OCI-LY7 (cell line): ENCODE results near the gene PELI1. TPM values are rescaled to one million over a fixed set of nuclear protein-coding genes. Genes with fewer than 3 reads are reported as not detected.

Source experiments
- BruUV-seq: library from RNA; stranded (reverse); fragments of 400-500 nt; replicated peaks from 2 replicates; lab custom pipeline; 2021; lab: Mats Ljungman, UMichigan
- CTCF ChIA-PET: fragments of 300-600 bp; sonication (Branson Sonifier 250); formaldehyde crosslinking; loops from one replicate; lab custom pipeline; 2022; ENCODE audit warnings: antibody characterized with exemption; ENCODE audit not compliant: unreplicated experiment; lab: Charles Lee
- POLR2A ChIA-PET: fragments of 300-600 bp; sonication (Branson Sonifier 250); formaldehyde crosslinking; loops from one replicate; lab custom pipeline; 2022; ENCODE audit warnings: antibody characterized with exemption; lab: Charles Lee
- DNase-seq: peaks from one replicate; pipeline ENCODE4 v3.0.0-alpha.2; 2015; ENCODE audit warnings: low spot score
- H2AFZ ChIP-seq: fragments of 200-600 bp; sonication (generic), shearing (Covaris generic); 2 replicates; pipeline ENCODE4 v1.6.1; 2014; ENCODE audit warnings: mild to moderate bottlenecking, antibody characterized with exemption, low read length, moderate library complexity
- H3K27ac ChIP-seq: fragments of 200-600 bp; sonication (generic); 2 replicates; pipeline ENCODE4 v1.5.1; 2014; ENCODE audit warnings: mixed run types, low read depth, mild to moderate bottlenecking, moderate library complexity, low read length, inconsistent platforms; ENCODE audit not compliant: poor library complexity, severe bottlenecking
- H3K36me3 ChIP-seq: fragments of 200-600 bp; sonication (generic); 2 replicates; pipeline ENCODE4 v1.6.1; 2014; ENCODE audit warnings: mild to moderate bottlenecking, antibody characterized with exemption, low read length, moderate library complexity, mixed read lengths; ENCODE audit not compliant: insufficient read depth
- H3K4me1 ChIP-seq: fragments of 200-600 bp; sonication (generic); 2 replicates; pipeline ENCODE4 v1.5.1; 2014; ENCODE audit warnings: mild to moderate bottlenecking, low read length; ENCODE audit not compliant: insufficient read depth, poor library complexity, severe bottlenecking
- H3K4me2 ChIP-seq: fragments of 200-600 bp; sonication (generic); 2 replicates; pipeline ENCODE4 v1.6.1; 2014; ENCODE audit warnings: mild to moderate bottlenecking, low read length
- H3K4me3 ChIP-seq: fragments of 200-600 bp; sonication (generic); 2 replicates; pipeline ENCODE4 v1.5.1; 2014; ENCODE audit warnings: mild to moderate bottlenecking, low read depth, low read length; ENCODE audit not compliant: poor library complexity, severe bottlenecking
- H3K79me2 ChIP-seq: fragments of 200-600 bp; sonication (generic); 2 replicates; pipeline ENCODE4 v1.6.1; 2016; ENCODE audit warnings: low read depth, mild to moderate bottlenecking, low read length, moderate library complexity, mixed read lengths; ENCODE audit not compliant: insufficient read depth
- H3K9me2 ChIP-seq: fragments of 200-600 bp; sonication (generic); 2 replicates; pipeline ENCODE4 v1.6.1; 2016; ENCODE audit warnings: mild to moderate bottlenecking, low read length, mixed read lengths; ENCODE audit not compliant: insufficient read depth
- H3K9me3 ChIP-seq: fragments of 200-600 bp; sonication (generic); 2 replicates; pipeline ENCODE4 v1.6.1; 2014; ENCODE audit warnings: mild to moderate bottlenecking, mixed run types, low read length, mixed read lengths
- H4K20me1 ChIP-seq: fragments of 200-600 bp; sonication (generic); 2 replicates; pipeline ENCODE4 v1.6.1; 2014; ENCODE audit warnings: mild to moderate bottlenecking, antibody characterized with exemption, low read length, moderate library complexity, mixed read lengths; ENCODE audit not compliant: insufficient read depth
- EZH2phosphoT487 ChIP-seq: fragments of 200-600 bp; sonication (generic); IDR thresholded peaks from 2 replicates; pipeline ENCODE4 v1.6.1; 2018; ENCODE audit warnings: low read depth, borderline replicate concordance, mild to moderate bottlenecking, mixed run types, antibody characterized with exemption, low read length, moderate library complexity, mixed read lengths
- intact Hi-C: fragments of 100-400 bp; cut with micrococcal nuclease; formaldehyde crosslinking; loops from one replicate; pipeline ENCODE4 v1.10.0; 2022; ENCODE audit not compliant: unreplicated experiment
- total RNA-seq, 2 experiments: library from RNA; depleted of rRNA in 1 of 2; stranded (reverse); fragments of >200 nt in 1 of 2; shearing (Covaris generic) in 1 of 2; gene quantifications; 2 replicates each; pipeline ENCODE4 v1.2.3, GENCODE V29; 2014 to 2022
- TF ChIP-seq, protein P1 (sequence below): fragments of 200-600 bp; sonication (generic); conservative IDR thresholded peaks from 2 replicates; pipeline ENCODE4 v1.5.1; 2014; ENCODE audit warnings: mild to moderate bottlenecking, antibody characterized with exemption, low read length, moderate library complexity, mixed read lengths

The PELI1 gene
- total RNA-seq, 2 experiments from 2014 or later, result 108 to 174 TPM

DNA sequence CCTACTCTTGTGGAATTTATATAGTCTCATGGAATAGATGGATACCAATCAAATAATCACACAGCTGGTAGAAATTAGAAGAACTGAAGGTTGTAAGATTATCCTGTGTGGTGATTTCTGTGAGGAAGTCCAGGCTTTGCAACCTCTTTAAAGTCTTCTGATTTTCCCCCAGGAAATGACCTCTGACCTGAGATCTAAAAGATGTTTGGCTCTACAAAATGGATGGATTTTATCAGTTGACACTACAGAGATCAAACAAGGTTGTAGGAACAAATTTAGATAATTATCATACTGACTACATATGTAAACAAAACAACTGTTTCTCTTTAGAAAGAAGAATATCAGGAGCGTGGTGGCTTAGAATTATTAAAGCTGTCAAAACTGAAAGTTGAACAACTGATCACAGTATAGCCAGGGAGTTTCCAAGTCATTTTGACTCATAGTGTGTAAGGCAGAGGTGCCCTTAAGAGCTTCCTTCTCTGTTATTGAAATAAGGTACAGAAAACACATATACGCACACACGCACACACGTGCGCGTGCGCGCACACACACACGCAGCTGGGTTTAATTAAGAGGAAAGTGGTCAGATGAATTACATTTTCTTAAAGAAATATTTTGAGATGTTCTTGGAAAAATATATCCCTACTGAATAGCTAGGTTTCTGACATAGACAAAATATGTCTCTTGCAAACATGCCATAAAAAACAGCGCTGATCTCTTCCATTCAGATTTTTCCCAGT is 35.5 kb upstream of the PELI1 start:
- no TSS peak for BruUV-seq
- H3K4me2 ChIP-seq, result no peak overlapping the region
- no peaks in the 10 kb centered on the region for H3K36me3 ChIP-seq
- no peaks in the 10 kb centered on the region for H3K79me2 ChIP-seq
- no peaks in the 10 kb centered on the region for H3K9me3 ChIP-seq
- H3K4me1 ChIP-seq, result peaks cover 1% of the 10 kb centered on the region
- no peaks in the 10 kb centered on the region for H4K20me1 ChIP-seq
- ChIA-PET POLR2A (interaction anchor here (0.7 to 1.5 kb wide), 2 partner anchors 9 to 11 kb away, joined by 4 to 5 read pairs; no protein-coding TSS in a partner anchor), CTCF (interaction anchor here (1.0 kb wide), 1 partner anchor 9 kb away, joined by 3 read pairs; no protein-coding TSS in a partner anchor)
- DNase-seq, result no peak
- no peaks in the 10 kb centered on the region for H3K9me2 ChIP-seq
- H3K27ac ChIP-seq, result no peak overlapping the region
- no peak overlapping the region for H2AFZ ChIP-seq
- TF ChIP-seq, protein P1, sequence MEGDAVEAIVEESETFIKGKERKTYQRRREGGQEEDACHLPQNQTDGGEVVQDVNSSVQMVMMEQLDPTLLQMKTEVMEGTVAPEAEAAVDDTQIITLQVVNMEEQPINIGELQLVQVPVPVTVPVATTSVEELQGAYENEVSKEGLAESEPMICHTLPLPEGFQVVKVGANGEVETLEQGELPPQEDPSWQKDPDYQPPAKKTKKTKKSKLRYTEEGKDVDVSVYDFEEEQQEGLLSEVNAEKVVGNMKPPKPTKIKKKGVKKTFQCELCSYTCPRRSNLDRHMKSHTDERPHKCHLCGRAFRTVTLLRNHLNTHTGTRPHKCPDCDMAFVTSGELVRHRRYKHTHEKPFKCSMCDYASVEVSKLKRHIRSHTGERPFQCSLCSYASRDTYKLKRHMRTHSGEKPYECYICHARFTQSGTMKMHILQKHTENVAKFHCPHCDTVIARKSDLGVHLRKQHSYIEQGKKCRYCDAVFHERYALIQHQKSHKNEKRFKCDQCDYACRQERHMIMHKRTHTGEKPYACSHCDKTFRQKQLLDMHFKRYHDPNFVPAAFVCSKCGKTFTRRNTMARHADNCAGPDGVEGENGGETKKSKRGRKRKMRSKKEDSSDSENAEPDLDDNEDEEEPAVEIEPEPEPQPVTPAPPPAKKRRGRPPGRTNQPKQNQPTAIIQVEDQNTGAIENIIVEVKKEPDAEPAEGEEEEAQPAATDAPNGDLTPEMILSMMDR, result no peak
- no peak for TF ChIP-seq EZH2phosphoT487
- H3K4me3 ChIP-seq, result no peak overlapping the region
- intact Hi-C loops, result no loop called here

DNA sequence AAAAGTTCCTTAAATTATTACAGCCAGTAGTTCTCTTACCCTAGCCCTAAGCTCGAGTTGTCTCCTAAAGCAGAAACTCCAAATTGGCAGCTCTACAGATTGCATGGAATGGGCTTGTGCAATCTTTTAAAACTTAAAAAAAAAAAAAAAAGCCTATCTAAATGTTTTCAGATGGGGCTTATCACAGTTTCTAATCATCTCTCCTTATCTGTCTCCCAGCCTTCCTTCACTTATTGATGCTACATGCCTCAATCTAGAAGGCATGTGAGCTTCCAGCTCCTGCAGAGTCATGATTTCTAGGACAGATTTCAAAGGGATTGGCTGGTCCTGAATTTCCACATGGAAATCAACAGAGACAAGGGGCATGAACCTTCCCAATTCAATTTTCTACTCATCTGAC is 33.1 kb upstream of the PELI1 start:
- intact Hi-C loops, result no loop called here
- H3K4me1 ChIP-seq, result peaks cover 6% of the 10 kb centered on the region
- H3K36me3 ChIP-seq, result no peaks in the 10 kb centered on the region
- H2AFZ ChIP-seq, result no peak overlapping the region
- no peak for DNase-seq
- no peak overlapping the region for H3K27ac ChIP-seq
- CTCF ChIA-PET, result no interaction called here
- no peak overlapping the region for H3K4me2 ChIP-seq
- no peaks in the 10 kb centered on the region for H3K9me2 ChIP-seq
- H3K4me3 ChIP-seq, result no peak overlapping the region
- no peaks in the 10 kb centered on the region for H4K20me1 ChIP-seq
- POLR2A ChIA-PET, result interaction anchor here (0.5 to 0.7 kb wide), 4 partner anchors 30 to 759 kb away, joined by 3 to 4 read pairs (median 3); no protein-coding TSS in a partner anchor
- no peak for TF ChIP-seq EZH2phosphoT487
- TF ChIP-seq, protein P1, result no peak
- H3K79me2 ChIP-seq, result no peaks in the 10 kb centered on the region
- H3K9me3 ChIP-seq, result no peaks in the 10 kb centered on the region
- BruUV-seq, result no TSS peak
